Right lobe of liver (tissue), 6 donors: ENCODE data around the gene NDUFA8. TPM values are rescaled to one million over a fixed set of nuclear protein-coding genes. Genes with fewer than 3 reads are reported as not detected.

Experiments used
- ATAC-seq, 4 donors: fragments of 200-7000 bp; cut with Tn5 transposase; one replicate each; pipeline ENCODE4 v1.9.1; 2020; ENCODE audit warnings: mild to moderate bottlenecking in 4 of 4, moderate library complexity in 4 of 4
- DNase-seq, 3 donors: peaks; one replicate each; pipeline ENCODE4 v3.0.0-alpha.2; 2020
- H3K27ac ChIP-seq, 3 donors: fragments of 200-600 bp; one replicate each; pipeline ENCODE4 v1.8.0; 2022
- H3K27me3 ChIP-seq, 2 donors: fragments of 200-600 bp; one replicate each; pipeline ENCODE4 v1.8.0; 2022
- H3K36me3 ChIP-seq, 4 donors: fragments of 200-600 bp; sonication (generic) in 1 of 4; one replicate each; pipeline versions ENCODE4 v1.5.1 to v1.8.0; 2017 to 2022; ENCODE audit warnings: control low read depth in 1 of 4
- H3K4me1 ChIP-seq, 4 donors: fragments of 200-600 bp; sonication (generic) in 1 of 4; one replicate each; pipeline versions ENCODE4 v1.5.1 to v1.8.0; 2017 to 2022; ENCODE audit warnings: control low read depth in 1 of 4
- H3K4me3 ChIP-seq, 3 donors: fragments of 200-600 bp; one replicate each; pipeline ENCODE4 v1.8.0; 2022
- H3K9me3 ChIP-seq, 4 donors: fragments of 200-600 bp; sonication (generic) in 1 of 4; one replicate each; pipeline versions ENCODE4 v1.5.1 to v1.8.0; 2017 to 2022; ENCODE audit warnings: control low read depth in 1 of 4
- POLR2A ChIP-seq: fragments of 450-650 bp; IDR thresholded peaks from one replicate; pipeline ENCODE4 v1.6.1; 2017; ENCODE audit warnings: antibody characterized with exemption, mild to moderate bottlenecking
- WGBS: methylation state at CpG from one replicate; pipeline ENCODE4 v1.1.6; 2018; ENCODE audit warnings: low coverage, low lambda C conversion rate; ENCODE audit not compliant: insufficient coverage; ENCODE audit errors: missing lambda C conversion rate; 5-methylcytosine and 5-hydroxymethylcytosine counted together
- intact Hi-C, 2 donors: fragments of 100-400 bp; cut with DNase I; formaldehyde crosslinking; loops; one replicate each; pipeline versions ENCODE4 v1.11.2 to v1.14.1; 2022
- total RNA-seq, 6 experiments: library from RNA; depleted of rRNA in 2 of 6; stranded (reverse); fragments of >200 nt in 2 of 6; fragmentation: NEBNext Ultra II Directional in 3 of 6; extraction: Animal tissue kit (Norgen Biotek cat#: 25700) in 3 of 6; gene quantifications; one replicate each; pipeline versions ENCODE4 v1.1.0 to v1.2.4, GENCODE V29; 2016 to 2023
- TF ChIP-seq, protein P1 (sequence below), 4 donors: fragments of 200-600 bp in 3 of 4; fragments of 450-650 bp in 1 of 4; IDR thresholded peaks; one replicate each; pipeline versions ENCODE4 v1.5.1 to v1.8.0; 2016 to 2022; ENCODE audit warnings: antibody characterized with exemption in 4 of 4, mild to moderate bottlenecking in 2 of 4
- donor health status: DM: no; HTN: yes; CAD: no.
- donor health status: DM: no; HTN: no; CAD: no.
- donor health status: DM: no; HTN: no; CAD: no.
- donor health status: DM: no; HTN: yes; CAD: no.
- donor health status: DM: no; HTN: yes; CAD: no.

NDUFA8 gene
- total RNA-seq, 6 experiments from 2014 or later, result 27.3 to 43.9 (median 29.0) TPM

- DNase-seq (no peak), ATAC-seq (no peak)
- H3K4me1 ChIP-seq, result no peaks in the 10 kb centered on the region
- TF ChIP-seq POLR2A, result no peak
- TF ChIP-seq, protein P1, sequence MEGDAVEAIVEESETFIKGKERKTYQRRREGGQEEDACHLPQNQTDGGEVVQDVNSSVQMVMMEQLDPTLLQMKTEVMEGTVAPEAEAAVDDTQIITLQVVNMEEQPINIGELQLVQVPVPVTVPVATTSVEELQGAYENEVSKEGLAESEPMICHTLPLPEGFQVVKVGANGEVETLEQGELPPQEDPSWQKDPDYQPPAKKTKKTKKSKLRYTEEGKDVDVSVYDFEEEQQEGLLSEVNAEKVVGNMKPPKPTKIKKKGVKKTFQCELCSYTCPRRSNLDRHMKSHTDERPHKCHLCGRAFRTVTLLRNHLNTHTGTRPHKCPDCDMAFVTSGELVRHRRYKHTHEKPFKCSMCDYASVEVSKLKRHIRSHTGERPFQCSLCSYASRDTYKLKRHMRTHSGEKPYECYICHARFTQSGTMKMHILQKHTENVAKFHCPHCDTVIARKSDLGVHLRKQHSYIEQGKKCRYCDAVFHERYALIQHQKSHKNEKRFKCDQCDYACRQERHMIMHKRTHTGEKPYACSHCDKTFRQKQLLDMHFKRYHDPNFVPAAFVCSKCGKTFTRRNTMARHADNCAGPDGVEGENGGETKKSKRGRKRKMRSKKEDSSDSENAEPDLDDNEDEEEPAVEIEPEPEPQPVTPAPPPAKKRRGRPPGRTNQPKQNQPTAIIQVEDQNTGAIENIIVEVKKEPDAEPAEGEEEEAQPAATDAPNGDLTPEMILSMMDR (IDR thresholded peaks at IDR 0.05), result no peak
- intact Hi-C loops, result no loop called here
- H3K36me3 ChIP-seq, result no peaks in the 10 kb centered on the region
- no peaks in the 10 kb centered on the region for H3K27me3 ChIP-seq
- H3K27ac ChIP-seq, result no peak overlapping the region
- no peak overlapping the region for H3K4me3 ChIP-seq
- H3K9me3 ChIP-seq, result no peaks in the 10 kb centered on the region
- no CpG with 5 or more reads among the region's 12 CpGs for WGBS
Measured at GRCh38 chr9:122204491-122204890, 44.9 kb upstream of the NDUFA8 start.

DNA sequence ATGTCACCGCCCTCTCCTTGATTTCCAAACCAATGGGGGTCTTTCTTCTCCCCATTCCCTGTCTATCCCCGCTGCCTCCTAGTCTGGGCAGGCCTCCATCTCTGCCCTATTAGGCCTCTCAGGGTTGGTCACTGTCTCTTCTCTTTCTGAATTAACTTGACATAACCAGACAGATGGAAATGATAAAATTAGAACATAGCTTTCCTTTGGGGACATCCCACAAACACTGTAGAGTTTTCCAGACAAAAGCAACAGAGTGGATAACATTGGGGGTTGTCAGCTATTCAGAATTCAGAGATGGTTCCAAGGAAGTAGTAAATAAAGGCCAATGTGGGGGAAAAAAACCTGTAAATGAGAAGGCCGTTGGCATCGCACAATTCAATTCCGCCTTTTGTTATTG lies 44.5 kb upstream of the NDUFA8 start:
- H3K4me1 ChIP-seq, result no peaks in the 10 kb centered on the region
- DNase-seq, result no peak
- no peaks in the 10 kb centered on the region for H3K9me3 ChIP-seq
- intact Hi-C loops, result no loop called here
- H3K27me3 ChIP-seq, result no peaks in the 10 kb centered on the region
- H3K36me3 ChIP-seq, result no peaks in the 10 kb centered on the region
- H3K4me3 ChIP-seq, result no peak overlapping the region
- ATAC-seq, result no peak
- no peak overlapping the region for H3K27ac ChIP-seq
- TF ChIP-seq POLR2A, result no peak
- TF ChIP-seq, protein P1 (IDR thresholded peaks at IDR 0.05), result no peak
- 90% methylated on average over 5 of the region's 5 CpGs for WGBS

DNA sequence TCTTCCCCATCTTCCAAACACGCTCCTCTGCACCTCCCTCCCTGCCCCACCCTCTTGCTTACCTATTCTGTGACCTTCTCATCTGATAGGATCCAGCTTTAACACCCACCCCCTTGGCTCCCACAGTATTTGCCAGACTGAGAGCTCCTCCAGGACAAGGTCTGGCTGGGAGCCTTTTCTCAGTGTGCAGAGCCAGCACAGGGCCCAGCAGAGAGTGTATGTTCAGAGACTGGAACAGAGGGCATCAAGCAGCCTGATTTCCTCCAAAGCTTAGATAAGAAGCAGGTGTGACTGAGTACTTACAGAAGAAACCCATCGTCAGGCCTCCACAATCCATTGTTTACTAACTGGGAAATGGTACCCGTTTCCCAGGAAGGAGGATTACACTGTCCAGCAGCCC lies 42.5 kb upstream of the NDUFA8 start:
- Histone ChIP-seq H3K4me1 (no peaks in the 10 kb centered on the region), H3K36me3 (no peaks in the 10 kb centered on the region), H3K27me3 (no peaks in the 10 kb centered on the region), H3K9me3 (no peaks in the 10 kb centered on the region), H3K4me3 (no peak overlapping the region), H3K27ac (no peak overlapping the region)
- intact Hi-C loops, result no loop called here
- DNase-seq (no peak), ATAC-seq (no peak)
- TF ChIP-seq, protein P1 (IDR thresholded peaks at IDR 0.05), result no peak
- no peak for TF ChIP-seq POLR2A
- 80% methylated on average over 2 of the region's 3 CpGs for WGBS

- H3K9me3 ChIP-seq, result no peaks in the 10 kb centered on the region
- H3K4me1 ChIP-seq, result no peaks in the 10 kb centered on the region
- no CpG with 5 or more reads among the region's 1 CpG for WGBS
- no peaks in the 10 kb centered on the region for H3K27me3 ChIP-seq
- DNase-seq (no peak), ATAC-seq (no peak)
- H3K4me3 ChIP-seq, result no peak overlapping the region
- intact Hi-C loops, result no loop called here
- no peaks in the 10 kb centered on the region for H3K36me3 ChIP-seq
- TF ChIP-seq, protein P1 (IDR thresholded peaks at IDR 0.05), result no peak
- TF ChIP-seq POLR2A, result no peak
- H3K27ac ChIP-seq, result no peak overlapping the region
Measured at GRCh38 chr9:122201641-122202040, 42.1 kb upstream of the NDUFA8 start.
